ENCODE measurements around the gene RAB18. TPM values are rescaled to one million over a fixed set of nuclear protein-coding genes. Genes with fewer than 3 reads are reported as not detected.
"Not testable (repeated sequence)": the region's sequence is repeated elsewhere in the genome, so short reads cannot be mapped to it uniquely, and the experiment has no call there.

The RAB18 gene
- total RNA-seq, 1 donor from 2014 or later: 112 TPM

- peak overlapping the region; percentile 93 for H3K27ac Mint-ChIP-seq (ENCODE audit: unreplicated experiment)
- peaks cover 2% of the 10 kb centered on the region for H3K27me3 Mint-ChIP-seq (ENCODE audit: unreplicated experiment)
- TF ChIP-seq CTCF (IDR thresholded peaks at IDR 0.05; ENCODE audit: unreplicated experiment): no peak
- H3K36me3 Mint-ChIP-seq (ENCODE audit: low read depth, unreplicated experiment): no peaks in the 10 kb centered on the region
- H3K4me1 Mint-ChIP-seq (ENCODE audit: unreplicated experiment): peaks cover 14% of the 10 kb centered on the region
- DNase-seq (ENCODE audit: low spot score): no peak
- peak overlapping the region; percentile 99 for H3K4me3 Mint-ChIP-seq (ENCODE audit: unreplicated experiment)
- no peaks in the 10 kb centered on the region for H3K9me3 Mint-ChIP-seq (ENCODE audit: unreplicated experiment)
These were observed 552 bp upstream of the RAB18 start for GRCh38 chr10:27503498-27504006.

GRCh38 chr10:27504808-27505460, 830 bp downstream of the RAB18 start:
- Mint-ChIP-seq H3K4me3 (ENCODE audit: unreplicated experiment) (peak overlapping the region; percentile 99), H3K4me1 (ENCODE audit: unreplicated experiment) (peaks cover 14% of the 10 kb centered on the region), H3K27ac (ENCODE audit: unreplicated experiment) (peak overlapping the region; percentile 32), H3K9me3 (ENCODE audit: unreplicated experiment) (no peaks in the 10 kb centered on the region), H3K27me3 (ENCODE audit: unreplicated experiment) (peaks cover 2% of the 10 kb centered on the region), H3K36me3 (ENCODE audit: low read depth, unreplicated experiment) (no peaks in the 10 kb centered on the region)
- DNase-seq (ENCODE audit: low spot score): no peak
- no peak for TF ChIP-seq CTCF (IDR thresholded peaks at IDR 0.05; ENCODE audit: unreplicated experiment)

- not testable (repeated sequence) for DNase-seq (ENCODE audit: low spot score); H3K27me3 Mint-ChIP-seq (ENCODE audit: unreplicated experiment); H3K36me3 Mint-ChIP-seq (ENCODE audit: low read depth, unreplicated experiment); H3K9me3 Mint-ChIP-seq (ENCODE audit: unreplicated experiment); H3K27ac Mint-ChIP-seq (ENCODE audit: unreplicated experiment)
- H3K4me1 Mint-ChIP-seq (ENCODE audit: unreplicated experiment): peaks cover 14% of the 10 kb centered on the region
- H3K4me3 Mint-ChIP-seq (ENCODE audit: unreplicated experiment): peak overlapping the region; percentile 81
These were observed 1.4 kb downstream of the RAB18 start for GRCh38 chr10:27505537-27505936.

- peaks cover 2% of the 10 kb centered on the region for H3K27me3 Mint-ChIP-seq (ENCODE audit: unreplicated experiment)
- H3K27ac Mint-ChIP-seq (ENCODE audit: unreplicated experiment): no peak overlapping the region
- DNase-seq (ENCODE audit: low spot score): no peak
- no peaks in the 10 kb centered on the region for H3K9me3 Mint-ChIP-seq (ENCODE audit: unreplicated experiment)
- peaks cover 14% of the 10 kb centered on the region for H3K4me1 Mint-ChIP-seq (ENCODE audit: unreplicated experiment)
- no peak overlapping the region for H3K4me3 Mint-ChIP-seq (ENCODE audit: unreplicated experiment)
- no peaks in the 10 kb centered on the region for H3K36me3 Mint-ChIP-seq (ENCODE audit: low read depth, unreplicated experiment)
- no peak for TF ChIP-seq CTCF (IDR thresholded peaks at IDR 0.05; ENCODE audit: unreplicated experiment)
These were observed 2.2 kb downstream of the RAB18 start for GRCh38 chr10:27506280-27506679.

GRCh38 chr10:27512548-27512947, 8.4 kb downstream of the RAB18 start:
- H3K27me3 Mint-ChIP-seq (ENCODE audit: unreplicated experiment): no peaks in the 10 kb centered on the region
- H3K27ac Mint-ChIP-seq (ENCODE audit: unreplicated experiment): no peak overlapping the region
- TF ChIP-seq CTCF (IDR thresholded peaks at IDR 0.05; ENCODE audit: unreplicated experiment): no peak

More at GRCh38 chr10:27512548-27512947, 8.4 kb downstream of the RAB18 start:
- H3K36me3 Mint-ChIP-seq (ENCODE audit: low read depth, unreplicated experiment): peaks cover 5% of the 10 kb centered on the region
- H3K4me3 Mint-ChIP-seq (ENCODE audit: unreplicated experiment): no peak overlapping the region
- no peaks in the 10 kb centered on the region for H3K4me1 Mint-ChIP-seq (ENCODE audit: unreplicated experiment)
- no peaks in the 10 kb centered on the region for H3K9me3 Mint-ChIP-seq (ENCODE audit: unreplicated experiment)
- DNase-seq (ENCODE audit: low spot score): no peak

Data from endothelial cell (in vitro differentiated cells).